Thymus (tissue), 11 donors: Measurements from ENCODE around the gene TYW1. TPM values are rescaled to one million over a fixed set of nuclear protein-coding genes. Genes with fewer than 3 reads are reported as not detected.
"Not testable (repeated sequence)": the region's sequence is repeated elsewhere in the genome, so short reads cannot be mapped to it uniquely, and the experiment has no call there.

ENCODE experiments used
- DNase-seq, 9 donors: peaks; one replicate each; pipeline ENCODE4 v3.0.0-alpha.2; 2013; ENCODE audit warnings: low spot score in 9 of 9, low read depth in 6 of 9, missing footprints in 1 of 9
- H3K27ac ChIP-seq, 2 donors: one replicate each; pipeline ENCODE4 v1.5.1; 2013; ENCODE audit warnings: control low read depth in 1 of 2, low read depth in 1 of 2, low read length in 1 of 2, mild to moderate bottlenecking in 1 of 2, moderate library complexity in 1 of 2
- H3K27me3 ChIP-seq, 2 donors: one replicate each; pipeline ENCODE4 v1.5.1; 2013; ENCODE audit warnings: low read length in 1 of 2; ENCODE audit not compliant: control insufficient read depth in 2 of 2, insufficient read depth in 1 of 2
- H3K36me3 ChIP-seq, 2 donors: one replicate each; pipeline ENCODE4 v1.5.1; 2013; ENCODE audit warnings: low read length in 1 of 2, mild to moderate bottlenecking in 1 of 2, moderate library complexity in 1 of 2; ENCODE audit not compliant: control insufficient read depth in 2 of 2, insufficient read depth in 2 of 2
- H3K4me1 ChIP-seq, 2 donors: one replicate each; pipeline ENCODE4 v1.5.1; 2013; ENCODE audit warnings: low read length in 2 of 2; ENCODE audit not compliant: control insufficient read depth in 2 of 2, insufficient read depth in 2 of 2
- H3K4me3 ChIP-seq, 2 donors: one replicate each; pipeline ENCODE4 v1.5.1; 2013; ENCODE audit warnings: low read length in 2 of 2, control low read depth in 1 of 2, mild to moderate bottlenecking in 1 of 2
- H3K9me3 ChIP-seq, 2 donors: one replicate each; pipeline ENCODE4 v1.5.1; 2013; ENCODE audit warnings: low read length in 1 of 2, mild to moderate bottlenecking in 1 of 2; ENCODE audit not compliant: control insufficient read depth in 2 of 2, insufficient read depth in 1 of 2
- WGBS: extraction: QIAGEN DNeasy Blood & Tissue Kit; methylation state at CpG from one replicate; pipeline ENCODE4 v1.1.7; 2013; 5-methylcytosine and 5-hydroxymethylcytosine counted together
- polyA plus RNA-seq: library from polyadenylated mRNA; stranded (reverse); fragments of 200-250 nt; gene quantifications from one replicate; pipeline ENCODE4 v1.2.3, GENCODE V29; 2013
- total RNA-seq: library from RNA; stranded (reverse); fragments of 120-200 nt; gene quantifications from one replicate; pipeline ENCODE4 v1.2.4, GENCODE V29; 2013
- donor health status: healthy.

Gene TYW1
- total and polyA plus RNA-seq, 2 donors = 11.2 to 16.0 TPM

GRCh38 chr7:67226967-67227366, 230.3 kb downstream of the TYW1 start:
- WGBS = over 99% methylated on average over 6 of the region's 6 CpGs
- not testable (repeated sequence) for H3K36me3 ChIP-seq, H3K4me3 ChIP-seq, H3K27ac ChIP-seq, H3K27me3 ChIP-seq, H3K9me3 ChIP-seq, DNase-seq, H3K4me1 ChIP-seq

DNA sequence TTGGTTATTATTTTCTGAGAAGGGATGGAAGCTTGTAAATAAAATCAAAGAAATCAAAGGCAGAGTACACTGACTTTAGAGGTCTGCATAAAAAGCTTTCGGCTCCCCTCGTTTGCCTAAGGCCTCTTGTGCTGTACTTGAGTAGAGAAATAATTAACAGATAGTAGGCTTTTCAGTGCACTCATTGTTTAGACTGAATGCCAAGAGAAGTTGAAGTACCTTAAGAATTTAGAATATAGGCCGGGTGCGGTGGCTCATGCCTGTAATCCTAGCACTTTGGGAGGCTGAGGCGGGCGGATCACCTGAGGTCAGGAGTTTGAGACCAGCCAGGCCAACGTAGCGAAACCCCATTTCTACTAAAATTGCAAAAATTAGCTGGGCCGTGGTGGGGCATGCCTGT, 232.4 kb downstream of the TYW1 start:
- not testable (repeated sequence) for H3K4me1 ChIP-seq, H3K36me3 ChIP-seq, DNase-seq, H3K27ac ChIP-seq, H3K9me3 ChIP-seq, H3K27me3 ChIP-seq, H3K4me3 ChIP-seq
- 97% methylated on average over 9 of the region's 9 CpGs for WGBS

- not testable (repeated sequence) for H3K27me3 ChIP-seq, H3K4me1 ChIP-seq, H3K4me3 ChIP-seq, H3K27ac ChIP-seq, H3K36me3 ChIP-seq, H3K9me3 ChIP-seq, DNase-seq
- WGBS = 98% methylated on average over 1 of the region's 1 CpG
Measured at GRCh38 chr7:67230029-67230428, 233.4 kb downstream of the TYW1 start.

DNA sequence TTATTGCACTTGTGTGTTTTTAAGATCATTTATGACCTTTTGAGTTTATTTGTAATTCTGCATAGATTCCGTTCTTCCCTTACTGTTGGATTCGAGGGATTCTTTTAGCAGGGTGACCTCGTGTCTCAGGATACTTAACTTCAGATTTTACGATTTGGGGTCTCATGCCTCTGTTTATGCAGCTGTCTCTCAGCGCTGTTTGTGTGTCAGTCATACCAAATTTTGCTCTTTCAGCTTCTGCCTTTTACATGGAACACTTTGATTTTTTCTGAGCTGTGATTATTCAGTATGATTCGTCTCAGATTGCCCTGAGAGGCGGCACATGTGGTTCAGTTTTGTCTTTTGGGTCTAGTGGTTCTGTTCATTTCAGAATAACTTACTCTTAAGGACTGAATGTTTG, 236.9 kb downstream of the TYW1 start:
- H3K36me3 ChIP-seq, H3K4me3 ChIP-seq, H3K27ac ChIP-seq, H3K4me1 ChIP-seq, H3K9me3 ChIP-seq, H3K27me3 ChIP-seq, DNase-seq: not testable (repeated sequence)
- over 99% methylated on average over 7 of the region's 7 CpGs for WGBS

GRCh38 chr7:67236216-67236615, 239.6 kb downstream of the TYW1 start:
- not testable (repeated sequence) for H3K4me1 ChIP-seq, H3K9me3 ChIP-seq, DNase-seq, H3K27me3 ChIP-seq, H3K36me3 ChIP-seq, H3K27ac ChIP-seq, H3K4me3 ChIP-seq
- WGBS = 99% methylated on average over 7 of the region's 7 CpGs

- H3K4me1 ChIP-seq, H3K27ac ChIP-seq, H3K9me3 ChIP-seq, H3K4me3 ChIP-seq, H3K27me3 ChIP-seq, H3K36me3 ChIP-seq, DNase-seq: not testable (repeated sequence)
- WGBS = 100% methylated on average over 1 of the region's 1 CpG
Measured at GRCh38 chr7:67242871-67243270, 246.2 kb downstream of the TYW1 start.

DNA sequence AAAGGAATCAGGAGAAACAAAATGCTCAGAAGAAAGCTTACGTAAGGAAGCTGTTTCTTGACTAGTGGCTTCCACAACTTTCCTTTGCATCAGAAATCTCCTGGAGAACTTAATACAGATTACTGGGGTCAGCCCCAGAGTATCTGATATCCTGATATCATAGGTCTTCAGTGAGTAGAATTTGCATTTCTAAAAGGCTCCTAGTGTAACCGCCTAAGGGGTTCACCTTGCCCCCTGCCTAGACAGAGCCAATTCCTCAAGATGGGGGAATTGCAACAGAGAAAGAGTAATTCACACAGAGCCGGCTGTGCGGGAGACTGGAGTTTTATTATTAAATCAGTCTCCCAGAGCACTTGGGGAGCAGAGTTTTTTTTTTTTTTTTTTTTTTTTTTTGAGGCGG, 251.7 kb downstream of the TYW1 start:
- not testable (repeated sequence) for H3K27me3 ChIP-seq, H3K4me3 ChIP-seq, H3K4me1 ChIP-seq, H3K27ac ChIP-seq, DNase-seq, H3K36me3 ChIP-seq, H3K9me3 ChIP-seq
- 98% methylated on average over 4 of the region's 5 CpGs for WGBS

- Histone ChIP-seq H3K9me3 (peaks cover 0 to 5% of the 10 kb centered on the region in 2 donors), H3K27me3 (no peaks in the 10 kb centered on the region), H3K27ac (no peak overlapping the region), H3K4me1 (no peaks in the 10 kb centered on the region), H3K36me3 (no peaks in the 10 kb centered on the region), H3K4me3 (no peak overlapping the region)
- no peak for DNase-seq
- 100% methylated on average over 1 of the region's 1 CpG for WGBS
Measured at GRCh38 chr7:67251986-67252558, 255.4 kb downstream of the TYW1 start.

DNA sequence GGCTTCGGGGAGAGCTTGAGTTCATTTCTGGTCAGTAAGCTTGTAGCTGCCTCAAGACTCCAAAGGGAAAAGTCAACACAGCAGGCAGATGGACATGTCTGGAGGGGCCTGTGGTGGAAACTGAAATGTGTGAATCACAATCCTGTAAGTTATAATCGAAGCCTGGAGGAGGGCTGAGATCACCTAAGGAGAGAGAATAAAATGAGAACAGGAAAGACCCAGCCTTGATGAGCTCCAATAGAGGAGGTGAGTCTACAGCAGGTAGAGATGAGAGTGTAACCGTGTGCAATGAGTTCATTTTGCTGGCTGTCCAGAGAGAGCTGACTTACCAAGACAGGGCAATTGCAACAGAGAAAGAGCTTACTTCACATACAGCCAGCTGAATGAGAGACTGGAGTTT, 258.4 kb downstream of the TYW1 start:
- H3K27ac ChIP-seq, H3K4me3 ChIP-seq, H3K4me1 ChIP-seq, H3K9me3 ChIP-seq, H3K36me3 ChIP-seq, H3K27me3 ChIP-seq, DNase-seq: not testable (repeated sequence)
- 96% methylated on average over 2 of the region's 3 CpGs for WGBS

DNA sequence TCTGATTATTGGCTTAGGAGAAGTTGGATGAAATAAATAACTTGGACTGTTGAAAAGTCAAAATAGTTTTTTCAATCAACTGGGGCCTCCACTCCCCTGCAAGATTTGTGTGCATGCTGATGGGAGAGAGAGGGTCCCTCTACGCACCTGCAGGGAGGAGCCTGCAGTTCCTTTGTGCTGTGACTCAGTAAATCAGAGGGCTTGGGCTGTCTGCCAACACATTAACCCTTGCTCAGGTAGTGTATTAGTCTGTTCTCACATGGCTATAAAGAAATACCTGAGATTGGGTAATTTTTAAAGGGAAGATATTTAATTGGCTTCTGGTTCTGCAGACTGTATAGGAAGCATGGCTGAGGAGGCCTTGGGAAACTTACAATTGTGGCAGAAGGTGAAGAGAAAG, 261.1 kb downstream of the TYW1 start:
- DNase-seq, H3K9me3 ChIP-seq, H3K4me3 ChIP-seq, H3K4me1 ChIP-seq, H3K27ac ChIP-seq, H3K36me3 ChIP-seq, H3K27me3 ChIP-seq: not testable (repeated sequence)
- WGBS = 25% methylated on average over 1 of the region's 1 CpG
